Urinary bladder (tissue), 4 donors: Measurements from ENCODE around the gene TMEM94. TPM values are rescaled to one million over a fixed set of nuclear protein-coding genes. Genes with fewer than 3 reads are reported as not detected.

Source experiments
- DNase-seq: peaks from one replicate; pipeline ENCODE4 v3.0.0-alpha.2; 2015; ENCODE audit errors: extremely low spot score
- H3K27ac ChIP-seq: one replicate; pipeline ENCODE4 v1.5.1; 2013; ENCODE audit warnings: low read depth, mild to moderate bottlenecking, moderate library complexity
- H3K36me3 ChIP-seq: one replicate; pipeline ENCODE4 v1.6.1; 2013; ENCODE audit warnings: mild to moderate bottlenecking, moderate library complexity; ENCODE audit not compliant: insufficient read depth
- H3K4me1 ChIP-seq: one replicate; pipeline ENCODE4 v1.6.1; 2013; ENCODE audit warnings: mild to moderate bottlenecking, moderate library complexity; ENCODE audit not compliant: insufficient read depth
- H3K4me3 ChIP-seq: one replicate; pipeline ENCODE4 v1.5.1; 2013; ENCODE audit warnings: low read depth, low read length
- WGBS: extraction: QIAGEN DNeasy Blood & Tissue Kit; methylation state at CpG from one replicate; pipeline ENCODE4 v1.1.7; 2013; 5-methylcytosine and 5-hydroxymethylcytosine counted together
- polyA plus RNA-seq: library from polyadenylated mRNA; stranded (reverse); fragments of 200-250 nt; gene quantifications from one replicate; pipeline ENCODE4 v1.2.3, GENCODE V29; 2013
- total RNA-seq: library from RNA; depleted of rRNA; stranded (reverse); fragments of >200 nt; gene quantifications from one replicate; pipeline ENCODE4 v1.2.3, GENCODE V29; 2014
- donor health status: healthy with polysubstance abuse.
- donor health status: healthy.

The TMEM94 gene
- total and polyA plus RNA-seq, 2 donors = 24.9 to 45.8 TPM

GRCh38 chr17:75531721-75532072 is 75.3 kb downstream of the TMEM94 start:
- H3K27ac ChIP-seq = no peak overlapping the region
- no peak overlapping the region for H3K4me3 ChIP-seq
- WGBS = 85% methylated on average over 7 of the region's 7 CpGs
- no peak for DNase-seq
- no peaks in the 10 kb centered on the region for H3K4me1 ChIP-seq
- no peaks in the 10 kb centered on the region for H3K36me3 ChIP-seq

GRCh38 chr17:75535119-75535537 is 78.7 kb downstream of the TMEM94 start:
- H3K36me3 ChIP-seq = no peaks in the 10 kb centered on the region
- no peak overlapping the region for H3K27ac ChIP-seq
- WGBS = 81% methylated on average over 15 of the region's 15 CpGs
- DNase-seq = no peak
- no peak overlapping the region for H3K4me3 ChIP-seq
- H3K4me1 ChIP-seq = no peaks in the 10 kb centered on the region

GRCh38 chr17:75535871-75536270 is 79.4 kb downstream of the TMEM94 start:
- WGBS = 94% methylated on average over 8 of the region's 8 CpGs
- Histone ChIP-seq H3K27ac (no peak overlapping the region), H3K36me3 (no peaks in the 10 kb centered on the region), H3K4me3 (no peak overlapping the region), H3K4me1 (no peaks in the 10 kb centered on the region)
- DNase-seq = no peak

- no peaks in the 10 kb centered on the region for H3K36me3 ChIP-seq
- H3K27ac ChIP-seq = no peak overlapping the region
- no peak overlapping the region for H3K4me3 ChIP-seq
- WGBS = 78% methylated on average over 10 of the region's 10 CpGs
- no peaks in the 10 kb centered on the region for H3K4me1 ChIP-seq
- no peak for DNase-seq
Observed at GRCh38 chr17:75536366-75536765, 79.9 kb downstream of the TMEM94 start.

GRCh38 chr17:75539967-75540729 is 83.7 kb downstream of the TMEM94 start:
- Histone ChIP-seq H3K4me3 (no peak overlapping the region), H3K4me1 (no peaks in the 10 kb centered on the region), H3K36me3 (no peaks in the 10 kb centered on the region), H3K27ac (no peak overlapping the region)
- 84% methylated on average over 13 of the region's 13 CpGs for WGBS
- DNase-seq = no peak

- H3K4me1 ChIP-seq = no peaks in the 10 kb centered on the region
- DNase-seq = no peak
- WGBS = 78% methylated on average over 4 of the region's 4 CpGs
- no peaks in the 10 kb centered on the region for H3K36me3 ChIP-seq
- no peak overlapping the region for H3K4me3 ChIP-seq
- H3K27ac ChIP-seq = no peak overlapping the region
Observed at GRCh38 chr17:75540923-75541503, 84.6 kb downstream of the TMEM94 start.

GRCh38 chr17:75542229-75542628 is 85.8 kb downstream of the TMEM94 start:
- Histone ChIP-seq H3K27ac (no peak overlapping the region), H3K36me3 (no peaks in the 10 kb centered on the region), H3K4me3 (no peak overlapping the region), H3K4me1 (no peaks in the 10 kb centered on the region)
- WGBS = 94% methylated on average over 8 of the region's 8 CpGs
- no peak for DNase-seq

- no peak overlapping the region for H3K4me3 ChIP-seq
- no peak for DNase-seq
- 89% methylated on average over 15 of the region's 15 CpGs for WGBS
- no peaks in the 10 kb centered on the region for H3K36me3 ChIP-seq
- H3K4me1 ChIP-seq = no peaks in the 10 kb centered on the region
- H3K27ac ChIP-seq = no peak overlapping the region
Observed at GRCh38 chr17:75542728-75543336, 86.4 kb downstream of the TMEM94 start.

GRCh38 chr17:75544250-75544649 is 87.8 kb downstream of the TMEM94 start:
- Histone ChIP-seq H3K4me3 (no peak overlapping the region), H3K4me1 (no peaks in the 10 kb centered on the region), H3K27ac (no peak overlapping the region), H3K36me3 (no peaks in the 10 kb centered on the region)
- no peak for DNase-seq
- 82% methylated on average over 8 of the region's 8 CpGs for WGBS

- no peak overlapping the region for H3K27ac ChIP-seq
- DNase-seq = no peak
- no peak overlapping the region for H3K4me3 ChIP-seq
- H3K36me3 ChIP-seq = no peaks in the 10 kb centered on the region
- no peaks in the 10 kb centered on the region for H3K4me1 ChIP-seq
- WGBS = 94% methylated on average over 13 of the region's 13 CpGs
Observed at GRCh38 chr17:75546181-75546580, 89.7 kb downstream of the TMEM94 start.

- DNase-seq = no peak
- WGBS = 93% methylated on average over 9 of the region's 9 CpGs
- Histone ChIP-seq H3K36me3 (no peaks in the 10 kb centered on the region), H3K27ac (no peak overlapping the region), H3K4me3 (no peak overlapping the region), H3K4me1 (no peaks in the 10 kb centered on the region)
Observed at GRCh38 chr17:75547091-75547490, 90.7 kb downstream of the TMEM94 start.

- DNase-seq = no peak
- no peaks in the 10 kb centered on the region for H3K36me3 ChIP-seq
- WGBS = 77% methylated on average over 5 of the region's 5 CpGs
- H3K4me1 ChIP-seq = no peaks in the 10 kb centered on the region
- no peak overlapping the region for H3K27ac ChIP-seq
- no peak overlapping the region for H3K4me3 ChIP-seq
Observed at GRCh38 chr17:75548813-75549212, 92.4 kb downstream of the TMEM94 start.
